ENCODE measurements around the gene ORAI3.
A peak's percentile ranks its signal among the peaks of the same experiment; 100 is the strongest.

The ORAI3 gene

GRCh38 chr16:30947541-30947858, 1.4 kb upstream of the ORAI3 start:
- no peaks in the 10 kb centered on the region for H3K9me3 ChIP-seq (ENCODE audit: severe bottlenecking)
- peaks cover 5% of the 10 kb centered on the region for H3K4me1 ChIP-seq (ENCODE audit: insufficient read depth, poor library complexity, severe bottlenecking)
- no peak overlapping the region for H3K27ac ChIP-seq (ENCODE audit: poor library complexity, severe bottlenecking)
- ATAC-seq (ENCODE audit: low read depth), result no peak
- H3K27me3 ChIP-seq (ENCODE audit: insufficient read depth, poor library complexity, severe bottlenecking), result no peaks in the 10 kb centered on the region
- DNase-seq (ENCODE audit: low spot score), result no peak
- H3K36me3 ChIP-seq (ENCODE audit: low read depth), result peaks cover 25% of the 10 kb centered on the region
- no peak for TF ChIP-seq CTCF (IDR thresholded peaks at IDR 0.05; ENCODE audit: poor library complexity, severe bottlenecking)
- no peak overlapping the region for H3K4me3 ChIP-seq (ENCODE audit: severe bottlenecking)

GRCh38 chr16:30947859-30948666, 805 bp upstream of the ORAI3 start:
- DNase-seq (ENCODE audit: low spot score), result peak; percentile 94
- no peaks in the 10 kb centered on the region for H3K27me3 ChIP-seq (ENCODE audit: insufficient read depth, poor library complexity, severe bottlenecking)
- no peaks in the 10 kb centered on the region for H3K9me3 ChIP-seq (ENCODE audit: severe bottlenecking)
- peak overlapping the region; percentile 98 for H3K4me3 ChIP-seq (ENCODE audit: severe bottlenecking)
- H3K4me1 ChIP-seq (ENCODE audit: insufficient read depth, poor library complexity, severe bottlenecking), result peaks cover 5% of the 10 kb centered on the region
- peaks cover 19% of the 10 kb centered on the region for H3K36me3 ChIP-seq (ENCODE audit: low read depth)
- H3K27ac ChIP-seq (ENCODE audit: poor library complexity, severe bottlenecking), result peak overlapping the region; percentile 90
- ATAC-seq (ENCODE audit: low read depth), result peak; percentile 59
- no peak for TF ChIP-seq CTCF (IDR thresholded peaks at IDR 0.05; ENCODE audit: poor library complexity, severe bottlenecking)

- peak; percentile 98 for DNase-seq (ENCODE audit: low spot score)
- H3K9me3 ChIP-seq (ENCODE audit: severe bottlenecking), result no peaks in the 10 kb centered on the region
- no peaks in the 10 kb centered on the region for H3K27me3 ChIP-seq (ENCODE audit: insufficient read depth, poor library complexity, severe bottlenecking)
- H3K36me3 ChIP-seq (ENCODE audit: low read depth), result peaks cover 4% of the 10 kb centered on the region
- peak overlapping the region; percentile 90 for H3K27ac ChIP-seq (ENCODE audit: poor library complexity, severe bottlenecking)
- ATAC-seq (ENCODE audit: low read depth), result peak; percentile 83
- H3K4me1 ChIP-seq (ENCODE audit: insufficient read depth, poor library complexity, severe bottlenecking), result peaks cover 5% of the 10 kb centered on the region
- H3K4me3 ChIP-seq (ENCODE audit: severe bottlenecking), result peak overlapping the region; percentile 98
- TF ChIP-seq CTCF (IDR thresholded peaks at IDR 0.05; ENCODE audit: poor library complexity, severe bottlenecking), result no peak
These were observed 1.0 kb downstream of the ORAI3 start for GRCh38 chr16:30949650-30950515.

GRCh38 chr16:30950516-30951065, 1.7 kb downstream of the ORAI3 start:
- ATAC-seq (ENCODE audit: low read depth) (no peak; the same call in 2 of the 3 replicates), DNase-seq (ENCODE audit: low spot score) (no peak)
- no peaks in the 10 kb centered on the region for H3K27me3 ChIP-seq (ENCODE audit: insufficient read depth, poor library complexity, severe bottlenecking)
- peaks cover 5% of the 10 kb centered on the region for H3K4me1 ChIP-seq (ENCODE audit: insufficient read depth, poor library complexity, severe bottlenecking)
- H3K9me3 ChIP-seq (ENCODE audit: severe bottlenecking), result no peaks in the 10 kb centered on the region
- H3K36me3 ChIP-seq (ENCODE audit: low read depth), result 0 out of 2 replicates have a peak, but pooled peaks cover 3% of the 10 kb centered on the region
- peak overlapping the region; percentile 98 for H3K4me3 ChIP-seq (ENCODE audit: severe bottlenecking)
- TF ChIP-seq CTCF (IDR thresholded peaks at IDR 0.05; ENCODE audit: poor library complexity, severe bottlenecking), result no peak
- H3K27ac ChIP-seq (ENCODE audit: poor library complexity, severe bottlenecking), result peak overlapping the region; percentile 90

Data from RWPE2 (cell line).